Activated CD8-positive, alpha-beta memory T cell treated with anti-CD3 and anti-CD28 coated beads for 4 hours (primary cell): ENCODE results near the gene LMLN.
A peak's percentile ranks its signal among the peaks of the same experiment; 100 is the strongest.
"Not testable (repeated sequence)": the region's sequence is repeated elsewhere in the genome, so short reads cannot be mapped to it uniquely, and the experiment has no call there.

Experiments used
- DNase-seq, 2 donors: peaks; one replicate each; pipeline ENCODE4 v3.0.0-alpha.2; 2020; ENCODE audit warnings: low read depth in 2 of 2

Gene LMLN

GRCh38 chr3:197957790-197958133 lies 2.3 kb upstream of the LMLN start:
- no peak for DNase-seq

DNA sequence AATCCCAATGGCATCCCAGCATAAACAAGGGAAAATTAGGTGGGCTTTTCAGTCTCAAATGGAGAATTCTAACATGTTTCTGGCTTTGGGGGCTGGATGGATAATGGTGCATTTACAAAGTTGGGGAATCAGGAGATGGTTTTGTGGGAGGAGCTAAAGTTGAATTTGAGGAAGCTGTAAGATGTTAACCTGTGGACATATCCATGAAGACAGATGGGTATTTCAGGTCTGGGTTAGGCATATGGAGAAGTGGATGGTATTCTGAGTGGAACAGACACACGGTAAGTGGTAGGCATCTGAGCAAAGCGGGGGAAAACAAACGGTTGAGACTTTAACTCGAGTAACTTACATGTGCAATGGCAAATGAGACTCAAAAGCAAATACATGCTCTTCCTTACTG lies 1.7 kb upstream of the LMLN start:
- DNase-seq, result no peak

GRCh38 chr3:197958848-197959247 lies 1.2 kb upstream of the LMLN start:
- not testable (repeated sequence) for DNase-seq

DNA sequence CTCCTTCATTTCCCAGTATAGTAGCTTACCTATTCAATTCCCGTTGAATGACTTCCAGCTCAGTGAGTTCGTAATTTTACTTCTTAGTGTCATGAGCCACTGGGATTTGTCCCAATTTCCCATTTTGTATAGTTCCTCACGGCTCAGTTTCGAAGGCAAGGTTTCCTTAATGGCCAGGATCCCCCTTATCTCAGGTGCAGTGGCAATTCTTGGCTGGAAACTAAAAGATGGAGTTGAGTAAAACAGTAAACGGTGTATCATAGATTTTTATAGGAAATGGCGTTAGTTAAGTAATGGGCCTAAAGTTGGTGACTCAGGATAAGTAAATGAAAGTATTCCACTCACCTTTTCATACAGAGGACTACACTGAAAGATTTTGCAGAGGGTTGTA lies 522 bp upstream of the LMLN start:
- no peak for DNase-seq

DNA sequence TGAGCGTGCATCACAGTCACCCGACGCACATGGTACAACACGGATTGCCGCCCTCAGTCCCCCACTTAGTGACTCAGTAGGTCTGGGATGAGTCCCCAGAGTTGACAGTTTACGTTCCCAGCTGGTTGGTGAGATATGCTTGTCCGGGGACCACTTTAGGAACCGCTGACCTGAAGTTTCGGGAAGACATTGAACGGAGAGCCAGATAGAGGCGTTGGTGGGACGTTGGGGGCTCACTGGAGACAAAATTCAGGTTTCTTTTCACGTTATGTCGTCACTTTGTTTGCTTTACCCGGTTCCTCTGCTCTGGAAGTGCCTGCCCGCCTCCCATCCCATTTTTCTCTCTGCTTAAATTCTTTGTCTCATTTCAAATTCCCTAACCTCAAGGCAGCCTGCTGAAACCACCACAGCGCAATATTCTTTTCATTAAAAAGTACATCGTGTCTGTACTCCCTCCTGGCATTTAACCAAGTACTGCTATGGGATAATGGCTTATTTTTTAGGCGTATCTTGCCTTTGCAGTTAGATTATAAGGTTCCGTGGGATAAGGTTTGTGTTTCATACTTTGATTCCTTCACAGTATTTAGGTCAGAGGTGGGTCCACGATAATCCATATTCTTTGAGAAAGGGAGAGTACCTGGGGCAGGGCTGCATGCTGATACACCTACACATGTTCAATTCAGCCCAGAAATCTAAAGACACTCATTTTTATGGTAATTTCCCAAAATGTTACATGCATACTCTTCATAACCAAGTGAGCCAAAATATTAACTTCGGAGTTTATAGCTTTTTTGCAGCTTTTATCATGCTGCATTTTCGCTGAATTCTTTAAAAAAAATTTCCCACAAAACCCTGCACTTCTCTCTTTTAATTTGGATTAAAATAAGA lies 921 bp downstream of the LMLN start:
- peak in 1 of 2 donors; percentile 41 for DNase-seq

- no peak for DNase-seq
Measured at GRCh38 chr3:197961582-197961945, 1.5 kb downstream of the LMLN start.

DNA sequence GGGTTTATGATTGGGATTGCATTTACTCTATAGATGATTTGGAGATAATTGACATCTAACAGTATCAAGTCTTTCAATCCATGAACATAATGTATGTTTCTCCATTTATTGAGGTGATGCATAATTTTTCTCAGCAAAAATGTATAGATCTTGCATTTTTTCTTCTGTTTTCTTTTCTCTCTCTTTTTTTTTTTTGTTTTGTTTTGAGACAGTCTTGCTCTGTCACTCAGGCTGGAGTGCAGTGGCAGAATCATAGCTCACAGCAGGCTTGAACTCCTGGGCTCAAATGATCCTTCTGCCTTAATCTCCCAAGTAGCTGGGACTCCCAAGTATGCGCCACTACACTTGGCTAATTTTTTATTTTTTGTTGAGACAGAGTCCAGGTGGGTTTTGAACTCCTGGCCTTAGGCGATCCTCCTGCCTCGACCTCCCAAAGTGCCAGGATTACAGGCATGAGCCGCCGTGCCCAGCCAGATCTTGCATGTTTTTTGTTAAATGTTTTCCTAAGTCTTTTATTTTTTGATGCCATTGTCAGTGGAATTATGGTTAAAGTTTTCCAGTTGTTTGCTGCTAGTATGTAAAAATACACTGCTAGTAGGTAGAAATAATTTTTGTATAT lies 3.1 kb downstream of the LMLN start:
- no peak for DNase-seq

- not testable (repeated sequence) for DNase-seq
Measured at GRCh38 chr3:197967337-197967989, 7.4 kb downstream of the LMLN start.

- no peak for DNase-seq
Measured at GRCh38 chr3:197970588-197970987, 10.6 kb downstream of the LMLN start.

GRCh38 chr3:197974016-197974415 lies 14.0 kb downstream of the LMLN start:
- no peak for DNase-seq

DNA sequence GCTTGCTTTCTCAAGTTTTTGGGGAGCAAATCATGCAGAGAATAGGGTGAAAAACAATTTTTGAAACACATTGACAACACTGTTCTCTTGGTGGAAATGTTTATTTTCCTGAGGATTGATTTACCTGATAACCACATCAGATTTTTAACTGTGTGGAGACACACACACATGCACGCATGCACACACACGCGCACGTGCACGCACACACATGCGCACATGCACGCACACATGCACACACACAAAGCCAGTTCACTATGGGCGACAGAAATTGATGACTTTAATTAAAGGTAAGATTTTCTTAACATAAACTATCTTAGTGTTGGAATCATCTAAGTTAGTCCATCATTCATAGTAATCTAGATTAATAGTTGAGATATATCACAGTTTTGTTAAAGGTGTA lies 15.3 kb downstream of the LMLN start:
- DNase-seq, result no peak

DNA sequence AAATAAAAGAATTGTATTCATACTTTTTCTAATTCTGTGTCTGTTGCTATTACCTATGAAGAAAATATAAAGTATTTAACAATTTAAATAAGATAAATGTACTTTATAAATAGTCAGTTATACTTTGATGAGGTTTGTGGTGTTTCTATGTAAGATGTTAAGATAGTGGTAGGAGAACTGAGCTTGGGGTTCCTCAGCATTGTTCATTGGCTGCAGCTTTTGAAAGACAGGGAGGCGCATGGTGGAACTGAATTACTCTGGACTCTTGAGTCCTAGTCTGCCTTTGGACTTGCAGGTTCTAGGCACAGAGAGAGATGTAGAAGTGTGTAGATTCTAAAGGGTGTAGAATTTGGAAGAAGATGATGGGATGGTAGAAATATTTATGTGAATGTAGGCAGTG lies 23.1 kb downstream of the LMLN start:
- no peak for DNase-seq

DNA sequence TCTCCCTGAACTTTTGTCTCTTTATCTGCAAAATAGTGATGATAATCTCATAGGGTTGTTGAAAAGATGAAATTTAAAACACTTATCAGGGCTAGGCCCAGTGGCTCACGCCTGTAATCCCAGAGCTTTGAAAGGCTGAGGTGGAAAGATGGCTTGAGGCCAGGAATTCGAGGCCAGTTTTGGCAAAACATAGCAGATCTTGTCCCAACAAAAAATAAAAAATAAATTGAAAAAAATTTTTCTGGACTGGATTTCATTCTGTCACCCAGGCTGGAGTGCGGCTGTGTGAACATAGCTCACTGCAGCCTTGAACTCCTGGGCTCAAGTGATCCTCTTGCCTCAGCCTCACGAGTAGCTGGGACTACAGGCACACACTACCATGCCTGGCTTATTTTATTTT lies 29.6 kb downstream of the LMLN start:
- DNase-seq, result no peak

GRCh38 chr3:197994736-197995135 lies 34.7 kb downstream of the LMLN start:
- no peak for DNase-seq

- DNase-seq, result no peak
Measured at GRCh38 chr3:197996855-197997254, 36.8 kb downstream of the LMLN start.

GRCh38 chr3:197997936-197998335 lies 37.9 kb downstream of the LMLN start:
- DNase-seq, result no peak

DNA sequence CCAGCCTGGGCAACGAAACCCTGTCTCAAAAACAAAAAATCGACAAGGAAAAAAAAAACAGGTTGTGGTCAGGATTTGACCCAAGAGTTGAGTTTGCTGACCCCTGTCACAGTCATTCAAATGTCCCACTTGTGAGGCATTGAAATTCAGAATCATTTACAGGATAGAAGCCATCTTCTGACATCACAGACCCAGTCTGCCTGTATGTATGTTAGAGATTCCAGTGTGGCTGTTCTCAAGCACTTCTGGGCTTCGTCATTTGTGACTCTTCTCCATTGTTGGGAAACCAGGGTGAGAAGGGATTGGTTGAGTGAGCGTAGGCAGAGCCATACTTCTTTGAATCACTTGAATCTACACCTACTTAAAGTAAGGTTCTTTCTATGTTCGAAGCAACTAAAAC lies 57.1 kb downstream of the LMLN start:
- DNase-seq, result no peak

- no peak for DNase-seq
Measured at GRCh38 chr3:198018416-198018815, 58.4 kb downstream of the LMLN start.

GRCh38 chr3:198019115-198019514 lies 59.1 kb downstream of the LMLN start:
- no peak for DNase-seq

- no peak for DNase-seq
Measured at GRCh38 chr3:198021320-198021719, 61.3 kb downstream of the LMLN start.

- no peak for DNase-seq
Measured at GRCh38 chr3:198022604-198023003, 62.6 kb downstream of the LMLN start.

- no peak for DNase-seq
Measured at GRCh38 chr3:198025644-198026043, 65.6 kb downstream of the LMLN start.

DNA sequence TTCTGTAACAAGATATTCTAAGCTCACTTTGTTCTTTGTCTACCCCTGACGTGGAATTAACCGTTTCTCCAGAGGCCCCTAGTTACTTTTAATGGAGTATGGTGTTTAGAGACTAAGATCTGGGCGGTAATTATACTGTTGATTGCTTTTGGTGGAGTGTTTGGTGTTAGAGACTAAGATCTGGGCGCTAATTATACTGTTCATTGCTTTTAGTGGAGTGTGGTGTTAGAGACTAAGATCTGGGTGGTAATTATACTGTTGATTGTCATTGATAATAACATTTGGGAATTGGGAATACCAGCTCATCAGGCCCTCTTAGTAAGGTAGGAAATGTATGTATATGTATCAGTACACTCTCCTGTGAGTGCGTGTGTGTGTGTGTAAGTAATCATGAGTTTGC lies 66.6 kb downstream of the LMLN start:
- no peak for DNase-seq
